Measurements from ENCODE around the gene VPS35L.
"Not testable (repeated sequence)": the region's sequence is repeated elsewhere in the genome, so short reads cannot be mapped to it uniquely, and the experiment has no call there.

Gene VPS35L

DNA sequence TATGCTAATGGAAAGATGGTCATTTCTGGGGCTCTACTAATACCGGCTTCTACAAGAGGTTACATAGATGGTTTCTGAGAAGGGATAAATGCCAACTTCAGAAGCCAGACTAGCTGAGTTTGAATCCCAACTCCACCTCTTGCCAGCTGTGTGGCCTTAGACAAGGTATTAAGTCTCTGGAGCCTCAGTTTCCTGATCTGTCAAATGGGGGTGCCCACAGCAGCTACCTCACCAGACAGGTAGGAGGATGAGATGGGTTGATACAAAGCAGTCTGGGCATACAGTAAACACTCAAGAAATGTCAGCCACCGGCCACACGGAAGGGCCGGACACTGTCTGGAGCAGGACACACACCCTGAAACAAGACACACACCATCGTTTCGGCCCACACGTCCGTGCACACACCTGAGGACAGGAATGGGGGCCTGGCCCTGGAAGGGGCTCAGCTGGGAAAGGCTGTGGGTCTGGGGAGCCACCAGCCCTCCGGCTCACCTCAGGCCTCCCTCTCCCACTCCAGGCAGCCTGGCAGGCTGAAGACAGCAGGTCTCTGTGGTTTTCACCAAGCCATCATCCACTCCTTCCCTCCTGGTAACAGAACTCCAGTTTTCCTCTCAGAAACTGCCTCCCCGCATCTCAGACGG is 157.0 kb downstream of the VPS35L start:
- no peak for DNase-seq

DNA sequence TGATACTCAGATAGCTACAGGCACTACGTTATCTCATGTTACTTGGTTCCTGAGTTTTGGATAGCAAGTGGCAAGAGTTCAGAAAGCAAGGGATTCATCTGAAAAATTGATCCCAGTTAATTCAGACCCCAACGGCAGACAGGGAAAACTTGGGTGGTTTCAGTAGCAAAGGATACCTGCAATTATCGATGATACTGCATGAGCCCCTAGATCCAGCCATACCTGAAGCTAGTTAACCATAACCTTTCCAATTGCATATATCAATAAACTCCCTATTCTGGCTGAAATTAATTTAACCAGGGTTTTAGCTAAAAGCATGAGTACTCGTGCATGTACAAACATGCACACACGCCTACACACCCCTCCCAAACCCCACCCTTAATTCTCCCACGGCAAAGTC is 158.2 kb downstream of the VPS35L start:
- no peak for DNase-seq

DNA sequence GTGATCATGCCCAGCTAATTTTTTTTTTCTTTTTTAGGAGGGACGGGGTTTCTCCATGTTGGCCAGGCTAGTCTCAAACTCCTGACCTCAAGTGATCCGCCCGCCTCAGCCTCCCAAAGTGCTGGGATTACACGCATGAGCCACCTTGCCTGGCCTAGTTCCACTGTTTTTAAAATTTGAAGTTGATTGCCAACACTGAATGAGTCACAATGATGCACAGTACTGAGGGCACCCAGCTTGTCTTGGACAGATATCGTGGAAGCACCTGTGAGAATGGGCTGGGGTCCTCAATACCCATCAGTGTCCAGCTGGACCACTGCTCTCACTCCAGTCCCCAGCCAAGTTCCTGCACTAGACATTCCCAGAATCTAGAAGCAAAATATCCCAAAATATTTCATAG is 160.1 kb downstream of the VPS35L start:
- DNase-seq: no peak

DNA sequence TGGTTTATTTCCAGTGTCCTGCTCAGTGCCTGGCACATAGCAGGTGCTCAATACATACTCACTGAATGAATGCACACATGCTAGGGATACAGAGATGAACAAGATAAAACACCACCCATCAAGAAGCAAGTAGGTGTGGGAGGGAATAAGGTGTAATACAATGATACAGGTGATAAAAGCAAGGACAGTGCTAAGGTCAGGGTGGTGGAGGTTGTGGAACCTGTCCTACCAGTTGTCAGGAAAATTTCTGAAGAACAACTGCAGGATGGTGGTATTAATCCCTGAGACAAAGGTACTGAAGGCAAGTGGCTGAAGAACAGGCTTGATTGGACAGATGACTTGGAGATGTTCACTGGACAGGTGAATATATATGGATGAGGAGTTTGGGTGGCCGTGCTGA is 160.7 kb downstream of the VPS35L start:
- DNase-seq: no peak

DNA sequence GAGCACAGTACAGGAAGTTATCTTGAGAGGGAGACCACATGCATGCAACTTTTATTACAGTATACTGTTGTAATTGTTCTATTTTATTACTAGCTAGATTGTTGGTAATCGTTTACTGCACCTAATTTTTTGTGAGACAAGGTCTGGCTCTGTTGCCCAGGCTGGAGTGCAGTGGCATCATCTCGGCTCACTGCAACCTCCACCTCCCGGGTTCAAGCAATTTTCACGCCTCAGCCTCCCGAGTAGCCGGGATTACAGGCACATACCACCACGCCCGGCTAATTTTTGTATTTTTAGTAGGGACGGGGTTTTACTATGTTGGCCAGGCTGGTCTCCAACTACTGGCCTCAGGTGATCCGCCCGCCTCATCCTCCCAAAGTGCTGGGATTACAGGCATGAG is 161.2 kb downstream of the VPS35L start:
- not testable (repeated sequence) for DNase-seq

DNA sequence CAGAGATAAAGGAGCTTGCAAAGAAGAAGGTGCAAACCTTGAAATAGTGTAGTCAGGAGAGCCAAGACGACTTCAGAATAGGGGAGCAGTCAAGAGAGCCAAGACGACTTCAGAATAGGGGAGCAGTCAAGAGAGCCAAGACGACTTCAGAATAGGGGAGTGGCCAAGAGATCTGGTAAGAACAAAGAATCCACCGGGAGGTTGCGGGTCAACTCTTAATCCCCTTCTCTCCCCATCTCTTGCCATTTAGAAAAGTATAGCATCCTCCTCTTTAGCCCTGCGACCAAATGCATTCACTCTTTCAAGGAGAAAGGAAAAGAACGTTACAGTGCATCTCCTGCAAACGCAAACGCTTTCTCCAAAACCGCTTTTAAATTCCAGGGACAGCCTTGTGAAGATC is 161.8 kb downstream of the VPS35L start:
- no peak for DNase-seq

DNA sequence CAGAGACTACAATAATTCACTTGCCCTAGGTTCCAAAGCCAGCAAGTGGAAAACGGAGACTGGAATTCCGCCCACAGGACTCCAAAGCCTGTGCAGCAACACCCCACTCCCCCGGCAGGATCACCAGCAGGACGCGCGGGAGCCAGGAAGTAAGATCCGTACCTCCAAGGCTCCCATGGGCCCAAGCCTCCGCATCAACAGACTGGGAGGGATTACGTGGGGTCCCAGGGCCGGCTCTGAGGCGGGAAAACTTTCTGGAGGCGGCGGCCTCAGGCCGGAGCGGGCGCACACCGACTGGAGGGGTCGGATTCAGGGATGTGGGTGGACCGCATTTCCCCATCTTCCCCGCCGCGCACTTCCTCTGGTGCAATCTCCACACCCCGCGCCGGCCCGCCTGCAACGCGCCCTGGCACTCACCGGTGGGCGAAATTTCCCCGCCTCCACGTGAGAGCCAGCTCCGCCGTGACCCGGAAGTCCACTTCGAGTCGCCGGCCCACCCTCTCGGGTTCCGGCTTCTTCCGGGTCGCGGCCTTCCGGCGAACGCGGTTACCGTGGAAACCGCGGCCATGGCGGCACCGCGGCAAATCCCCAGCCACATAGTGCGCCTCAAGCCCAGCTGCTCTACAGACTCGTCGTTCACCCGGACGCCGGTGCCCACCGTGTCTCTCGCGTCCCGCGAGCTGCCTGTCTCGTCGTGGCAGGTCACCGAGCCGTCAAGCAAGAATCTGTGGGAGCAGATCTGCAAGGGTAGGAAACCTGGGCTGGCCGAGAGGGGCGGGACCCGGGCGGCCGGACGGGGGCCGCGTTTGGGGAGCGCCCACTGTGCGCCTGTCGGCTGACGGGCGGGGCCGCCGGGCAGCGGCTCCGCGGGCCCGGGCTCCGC is 162.5 kb downstream of the VPS35L start, which contains the start of the genes IQCK and KNOP1:
IQCK (plus strand) TSS at position 531 of the 883 bp plus-strand sequence; CDS start at position 567, 36 bp downstream.
KNOP1 (minus strand) TSS at position 487 of the 883 bp plus-strand sequence. CDS start 3,192 bp downstream, outside the sequence.
- peak; percentile 91 to 97 (median 96) for DNase-seq

DNA sequence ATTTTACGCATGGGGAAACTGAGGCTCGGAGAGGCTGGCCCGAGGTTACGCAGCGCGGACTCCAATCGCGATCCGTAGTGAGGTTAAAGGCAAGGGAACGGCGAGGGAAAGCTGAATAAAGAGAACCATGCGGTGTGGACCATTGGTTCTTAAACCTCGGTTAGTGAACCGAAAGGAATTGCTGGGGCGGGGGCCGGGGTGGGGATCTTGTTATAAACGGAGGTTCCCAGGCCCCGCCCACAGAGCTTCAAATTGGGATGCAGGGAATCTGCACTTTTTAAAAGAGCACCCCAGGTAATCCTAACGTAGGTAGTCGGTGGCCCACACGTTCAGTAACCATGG is 163.1 kb downstream of the VPS35L start:
- no peak for DNase-seq

DNA sequence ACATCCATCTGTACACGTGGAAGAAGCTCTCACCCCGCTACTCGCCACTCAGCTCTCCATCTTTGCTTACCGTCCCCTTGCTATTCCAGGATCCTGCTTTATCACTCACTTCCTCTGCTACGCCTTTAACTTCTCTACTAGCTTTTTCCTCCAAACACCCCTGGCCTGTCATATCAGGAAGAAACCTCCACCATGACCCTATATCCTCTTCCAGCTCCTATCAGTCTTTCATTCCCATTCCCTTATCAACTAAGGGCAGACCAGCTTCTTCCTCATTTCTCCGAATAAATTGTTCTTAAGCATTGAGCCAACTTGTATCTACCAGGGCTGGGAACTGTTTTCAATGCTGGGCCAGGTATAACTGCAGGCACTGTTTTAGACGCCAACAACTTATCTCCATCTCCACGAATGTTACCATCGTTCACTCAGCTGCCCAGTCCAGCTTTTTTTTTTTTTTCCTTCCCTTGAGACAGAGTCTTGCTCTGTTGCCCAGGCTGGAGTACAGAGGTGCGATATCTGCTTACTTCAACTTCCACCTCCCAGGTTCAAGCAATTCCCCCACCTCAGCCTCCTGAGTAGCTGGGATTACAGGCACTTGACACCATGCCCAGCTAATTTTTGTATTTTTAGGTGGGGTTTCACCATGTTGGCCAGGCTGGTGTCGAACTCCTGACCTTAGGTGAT is 166.9 kb downstream of the VPS35L start:
- DNase-seq: no peak

DNA sequence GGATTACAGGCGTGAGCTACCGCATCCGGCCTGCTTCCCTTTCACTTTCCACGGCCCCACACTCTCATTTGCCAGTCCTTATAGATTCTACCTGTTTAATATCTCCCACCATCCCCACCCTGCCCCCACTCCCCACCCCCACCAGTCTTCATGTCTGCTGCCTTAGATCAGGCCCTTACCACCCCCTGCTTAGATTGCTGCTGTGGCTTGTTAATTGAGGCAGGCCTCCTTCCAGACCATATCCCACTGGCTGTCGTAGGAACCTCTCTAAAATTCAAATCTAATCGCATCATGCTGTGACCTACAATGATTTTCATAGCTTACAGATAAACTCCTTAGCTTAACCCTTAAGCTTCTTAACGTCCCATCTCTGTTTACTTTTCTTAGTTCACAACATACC is 167.5 kb downstream of the VPS35L start:
- DNase-seq: no peak

DNA sequence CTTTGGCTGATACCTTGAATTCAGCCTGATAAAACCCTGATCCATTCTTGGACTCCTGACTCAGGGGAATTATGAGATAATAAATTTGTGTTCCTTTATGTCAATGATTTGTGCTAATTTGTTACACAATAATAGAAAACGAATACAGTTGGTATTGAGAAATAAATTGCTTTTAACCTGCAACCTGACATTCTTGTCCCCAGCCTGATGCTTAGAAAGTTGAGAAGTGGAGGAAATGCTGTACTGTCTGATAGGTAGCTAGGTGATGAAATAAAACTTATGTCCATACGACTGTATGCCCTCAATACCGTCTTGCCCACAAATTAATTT is 173.1 kb downstream of the VPS35L start:
- no peak for DNase-seq

DNA sequence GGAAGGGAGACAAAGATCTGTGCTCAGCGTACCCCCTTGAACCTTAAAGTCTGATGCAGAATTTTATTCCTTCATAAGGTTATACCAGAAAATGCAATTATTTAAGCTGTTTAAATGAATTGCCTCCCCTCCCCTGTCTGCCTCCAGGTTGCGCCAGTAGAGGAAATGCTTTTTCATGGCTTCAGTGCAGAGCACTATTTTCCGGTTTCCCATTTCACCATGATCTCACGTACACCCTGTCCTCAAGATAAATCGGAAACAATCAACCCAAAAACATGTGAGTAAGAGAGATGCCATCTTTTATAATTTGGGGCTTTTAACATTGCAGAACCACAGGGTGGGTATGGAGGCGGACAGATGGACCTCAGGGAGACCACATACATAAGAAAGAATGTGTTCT is 178.0 kb downstream of the VPS35L start:
- no peak for DNase-seq

DNA sequence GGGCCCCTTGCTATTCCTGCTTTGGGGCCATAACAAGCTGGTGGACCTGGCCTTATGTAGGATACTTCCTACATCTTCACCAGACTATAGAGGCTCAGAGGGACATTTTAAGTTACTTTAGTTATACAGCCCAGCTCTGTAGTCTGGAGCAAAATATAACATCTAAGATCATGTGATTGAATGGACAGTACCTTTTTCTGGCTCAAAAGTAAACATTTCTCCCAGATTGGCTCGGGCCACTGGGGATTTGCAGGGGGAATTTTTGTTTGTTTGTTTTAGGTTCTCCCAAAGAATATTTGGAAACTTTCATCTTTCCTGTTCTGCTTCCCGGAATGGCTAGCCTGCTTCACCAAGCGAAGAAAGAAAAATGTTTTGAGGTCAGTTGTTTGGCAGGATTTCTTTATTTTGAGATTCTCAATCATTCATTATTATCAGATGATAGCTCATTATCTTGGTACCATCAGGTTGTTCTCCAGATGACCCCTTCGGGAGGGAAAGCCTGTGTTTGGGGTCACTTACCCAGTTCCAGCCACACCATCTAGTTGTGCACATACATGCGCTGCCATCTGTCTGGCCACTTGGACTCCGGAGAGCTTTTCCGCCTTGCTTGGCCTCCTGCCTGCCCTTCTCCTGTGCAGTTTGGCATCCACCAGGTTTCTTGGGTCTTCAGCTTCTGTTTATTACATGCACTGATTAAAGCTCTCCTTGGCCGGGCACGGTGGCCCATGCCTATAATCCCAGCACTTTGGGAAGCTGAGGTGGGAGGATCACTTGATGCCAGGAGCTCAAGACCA is 179.8 kb downstream of the VPS35L start:
- DNase-seq: no peak

DNA sequence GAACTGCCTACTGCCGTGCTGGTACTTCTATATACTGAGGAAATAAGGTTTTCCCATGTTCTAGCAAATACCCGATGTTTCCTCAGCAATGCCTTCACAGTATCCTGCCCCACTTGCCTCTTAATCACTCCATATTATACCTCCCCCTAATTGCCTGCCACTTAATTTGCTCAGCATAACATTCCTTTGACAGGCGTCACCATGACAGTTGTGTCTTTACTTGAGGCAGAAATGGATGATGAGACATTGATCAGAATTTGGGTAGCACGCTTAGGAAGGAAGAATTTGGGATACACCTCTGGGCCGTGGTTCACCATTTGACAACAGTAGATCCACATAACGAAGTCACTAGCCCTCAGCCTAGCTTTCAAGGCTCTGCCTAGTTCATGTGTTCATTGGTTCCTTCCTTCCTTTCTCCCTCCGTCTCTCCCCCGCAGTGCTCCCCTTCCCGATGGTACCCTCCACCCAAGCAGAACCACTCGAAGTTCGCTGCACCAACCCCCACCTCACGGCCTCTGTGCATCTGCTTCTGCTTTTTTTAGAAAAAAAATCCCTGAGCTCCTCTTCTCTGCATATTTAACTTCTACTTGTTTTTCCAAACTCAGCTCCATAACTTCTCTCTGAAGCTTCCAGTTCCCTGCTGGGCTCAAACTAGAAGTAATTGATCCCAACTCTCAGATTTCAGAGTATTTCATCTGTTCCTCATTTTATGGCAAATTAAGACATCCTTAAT is 182.0 kb downstream of the VPS35L start:
- peak; percentile 57 to 80 (median 72) for DNase-seq

DNA sequence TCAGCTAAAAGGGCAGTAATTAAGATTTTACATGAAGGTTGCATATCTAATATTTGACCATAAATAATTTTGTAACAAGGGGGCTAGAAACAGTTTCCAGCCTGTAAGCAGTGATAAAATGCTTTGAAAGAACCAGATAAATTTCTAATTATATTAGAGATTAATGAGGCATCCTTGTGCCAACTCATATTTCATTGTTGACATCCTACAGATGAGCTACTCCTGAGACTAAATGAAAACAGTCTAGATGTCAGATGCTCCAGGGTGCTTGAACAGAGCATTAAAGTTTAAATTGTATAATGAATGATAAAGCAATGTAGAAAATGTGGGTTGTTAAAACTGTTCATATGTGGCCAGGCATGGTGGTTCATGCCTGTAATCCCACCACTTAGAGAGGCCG is 185.9 kb downstream of the VPS35L start:
- DNase-seq: no peak

DNA sequence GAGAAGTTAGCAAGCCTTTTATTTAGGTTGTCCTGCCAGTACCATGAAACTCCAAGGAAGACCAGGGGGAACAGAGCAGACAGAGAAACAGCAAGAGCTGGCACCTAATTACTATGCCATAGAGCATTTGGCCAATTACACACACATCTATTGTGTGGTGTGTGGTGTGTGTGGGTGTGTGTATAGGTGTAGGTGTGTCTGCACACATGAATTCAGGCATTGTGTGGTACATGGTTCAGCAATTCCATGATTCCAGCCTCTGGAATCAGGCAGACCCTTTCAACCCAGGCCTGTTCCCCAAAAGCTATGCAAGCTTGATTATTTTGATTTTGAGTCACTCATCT is 188.3 kb downstream of the VPS35L start:
- DNase-seq: no peak

DNA sequence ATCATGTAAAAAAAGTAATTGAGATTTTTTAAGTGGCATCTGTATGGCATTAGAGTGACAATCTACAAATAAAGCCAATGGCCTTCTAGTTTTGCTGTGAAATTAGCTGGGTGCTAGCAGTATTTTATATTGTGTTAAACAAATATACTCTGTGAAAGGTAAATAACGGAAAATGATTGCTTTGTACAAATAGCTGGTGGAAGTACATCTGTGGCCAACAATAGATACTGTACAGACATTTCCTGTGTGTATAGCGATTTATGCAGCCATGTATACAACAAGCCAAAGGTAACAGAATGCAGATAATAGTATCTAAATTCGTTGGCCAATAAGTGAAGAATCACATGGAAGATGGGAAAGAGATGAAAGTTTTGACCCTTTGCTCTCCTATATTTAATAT is 189.2 kb downstream of the VPS35L start:
- no peak for DNase-seq

DNA sequence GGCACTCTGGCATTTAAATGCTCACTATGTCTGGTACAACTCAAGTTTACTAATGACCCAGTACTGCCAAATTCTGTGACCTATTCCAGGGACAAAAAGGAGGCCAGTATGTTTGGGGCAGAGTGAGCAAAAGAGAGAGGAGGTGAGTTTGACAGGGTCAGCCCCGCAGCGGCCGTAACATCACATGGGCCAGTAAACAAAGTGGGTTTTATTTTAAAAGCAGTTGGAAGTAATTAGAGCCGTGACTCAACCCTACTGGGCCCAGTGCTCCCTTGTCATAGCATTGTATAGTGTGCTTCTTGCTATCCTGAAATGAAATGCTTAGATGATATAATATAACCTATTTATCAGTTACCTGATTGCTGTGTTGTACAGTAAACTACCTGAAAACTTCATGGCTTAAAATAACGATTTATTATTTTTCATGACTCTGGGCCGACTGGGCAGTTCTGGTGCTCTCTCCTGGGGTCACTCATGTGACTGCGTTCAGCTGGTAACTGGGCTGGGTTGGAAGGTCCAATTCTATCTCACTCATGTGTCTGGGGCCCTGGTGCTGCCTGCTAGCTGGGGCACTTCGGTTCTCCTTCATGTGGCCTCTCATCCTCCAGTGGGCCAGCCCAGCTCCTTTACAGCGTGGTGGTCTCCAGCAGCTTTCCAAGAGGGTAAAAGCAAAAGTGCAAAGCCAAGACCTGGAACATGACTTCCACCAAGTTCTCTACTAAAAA is 189.9 kb downstream of the VPS35L start:
- no peak for DNase-seq

DNA sequence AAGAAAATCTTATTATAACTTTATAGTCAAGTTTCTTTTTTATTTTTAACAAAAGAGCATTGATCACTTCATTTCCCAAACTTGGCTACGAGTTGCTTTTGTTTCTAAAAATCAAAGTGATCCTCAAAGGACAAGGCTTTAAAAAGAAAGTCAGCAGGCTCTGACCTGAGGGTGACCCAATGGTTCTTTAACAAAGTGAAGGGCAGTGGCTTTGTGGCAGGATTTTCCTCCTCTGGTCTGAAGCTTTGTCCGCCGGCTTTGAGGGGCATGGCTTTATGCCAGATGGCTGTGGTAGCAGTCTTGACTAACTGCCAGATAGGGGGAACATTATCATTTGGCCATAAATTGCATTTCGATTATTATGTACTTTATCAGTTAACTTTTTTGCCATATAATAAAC is 191.1 kb downstream of the VPS35L start:
- no peak for DNase-seq

DNA sequence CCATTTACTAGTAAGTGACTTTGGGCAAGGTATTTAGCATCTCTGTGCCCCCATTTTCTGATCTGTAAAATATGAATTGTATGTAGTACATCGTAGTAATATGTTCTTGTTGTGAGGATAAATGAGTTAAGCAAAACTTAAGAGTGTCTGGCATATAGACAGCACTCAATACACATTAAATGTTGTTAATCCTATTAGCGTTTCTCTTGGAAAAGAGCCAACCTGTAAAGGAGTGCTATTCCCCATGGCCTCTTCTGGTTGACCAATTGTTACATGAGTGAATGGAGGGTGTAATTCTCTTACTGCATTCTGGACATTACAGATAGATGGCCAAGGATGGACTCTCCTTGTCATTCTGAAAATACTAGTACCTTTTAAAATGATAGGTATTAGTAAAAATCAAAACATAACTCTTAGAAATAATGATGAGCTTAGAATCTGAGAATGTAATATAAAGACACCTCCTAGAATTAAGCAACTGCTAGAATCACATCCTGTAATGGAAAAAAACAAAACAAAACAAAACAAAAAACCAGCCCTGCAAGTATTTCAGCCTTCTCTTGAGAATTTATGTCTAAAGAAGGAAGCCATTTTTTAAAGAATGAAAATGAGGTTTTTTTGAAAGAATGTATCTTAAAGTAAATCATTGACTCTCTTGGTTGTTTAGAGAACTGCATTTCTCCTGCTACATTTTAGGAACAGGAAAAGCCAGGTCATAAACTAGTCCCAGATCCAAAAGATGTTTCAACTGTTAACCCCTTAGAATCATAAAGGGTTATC is 193.1 kb downstream of the VPS35L start:
- no peak for DNase-seq
